Right lobe of liver (tissue), 4 donors: ENCODE results near the gene ARHGEF10L.

Experiments
- POLR2A ChIP-seq: fragments of 450-650 bp; IDR thresholded peaks from one replicate; pipeline ENCODE4 v1.6.1; 2017; ENCODE audit warnings: antibody characterized with exemption, mild to moderate bottlenecking
- TF ChIP-seq, protein P1 (sequence below), 4 donors: fragments of 200-600 bp in 3 of 4; fragments of 450-650 bp in 1 of 4; IDR thresholded peaks; one replicate each; pipeline versions ENCODE4 v1.5.1 to v1.8.0; 2016 to 2022; ENCODE audit warnings: antibody characterized with exemption in 4 of 4, mild to moderate bottlenecking in 2 of 4
- donor health status: DM: no; HTN: no; CAD: no.
- donor health status: DM: no; HTN: no; CAD: no.
- donor health status: DM: no; HTN: yes; CAD: no.

DNA sequence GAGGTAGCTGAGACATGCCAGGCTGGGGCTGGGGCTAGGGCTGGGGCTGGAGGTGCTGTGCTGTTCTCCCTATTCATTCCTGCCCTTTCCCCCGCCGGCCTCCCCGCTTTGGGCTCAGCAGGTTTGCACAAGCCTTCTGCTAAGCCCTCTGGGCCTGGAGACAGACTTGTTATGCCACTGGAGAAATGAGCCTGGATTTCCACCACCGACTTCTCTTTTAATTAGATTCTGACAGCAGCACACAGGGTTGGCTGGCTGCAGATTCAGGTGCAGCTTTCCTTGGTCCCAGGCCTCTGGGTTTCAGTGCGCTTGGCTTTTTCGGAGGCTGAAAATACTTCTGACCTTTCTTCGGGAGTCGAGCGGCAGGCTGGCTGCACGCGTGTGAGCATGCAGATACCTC, 144.1 kb downstream of the ARHGEF10L start:
- TF ChIP-seq, protein P1, sequence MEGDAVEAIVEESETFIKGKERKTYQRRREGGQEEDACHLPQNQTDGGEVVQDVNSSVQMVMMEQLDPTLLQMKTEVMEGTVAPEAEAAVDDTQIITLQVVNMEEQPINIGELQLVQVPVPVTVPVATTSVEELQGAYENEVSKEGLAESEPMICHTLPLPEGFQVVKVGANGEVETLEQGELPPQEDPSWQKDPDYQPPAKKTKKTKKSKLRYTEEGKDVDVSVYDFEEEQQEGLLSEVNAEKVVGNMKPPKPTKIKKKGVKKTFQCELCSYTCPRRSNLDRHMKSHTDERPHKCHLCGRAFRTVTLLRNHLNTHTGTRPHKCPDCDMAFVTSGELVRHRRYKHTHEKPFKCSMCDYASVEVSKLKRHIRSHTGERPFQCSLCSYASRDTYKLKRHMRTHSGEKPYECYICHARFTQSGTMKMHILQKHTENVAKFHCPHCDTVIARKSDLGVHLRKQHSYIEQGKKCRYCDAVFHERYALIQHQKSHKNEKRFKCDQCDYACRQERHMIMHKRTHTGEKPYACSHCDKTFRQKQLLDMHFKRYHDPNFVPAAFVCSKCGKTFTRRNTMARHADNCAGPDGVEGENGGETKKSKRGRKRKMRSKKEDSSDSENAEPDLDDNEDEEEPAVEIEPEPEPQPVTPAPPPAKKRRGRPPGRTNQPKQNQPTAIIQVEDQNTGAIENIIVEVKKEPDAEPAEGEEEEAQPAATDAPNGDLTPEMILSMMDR (IDR thresholded peaks at IDR 0.05): no peak
- TF ChIP-seq POLR2A: no peak
